Measurements from ENCODE around the gene USP37.

Gene USP37

DNA sequence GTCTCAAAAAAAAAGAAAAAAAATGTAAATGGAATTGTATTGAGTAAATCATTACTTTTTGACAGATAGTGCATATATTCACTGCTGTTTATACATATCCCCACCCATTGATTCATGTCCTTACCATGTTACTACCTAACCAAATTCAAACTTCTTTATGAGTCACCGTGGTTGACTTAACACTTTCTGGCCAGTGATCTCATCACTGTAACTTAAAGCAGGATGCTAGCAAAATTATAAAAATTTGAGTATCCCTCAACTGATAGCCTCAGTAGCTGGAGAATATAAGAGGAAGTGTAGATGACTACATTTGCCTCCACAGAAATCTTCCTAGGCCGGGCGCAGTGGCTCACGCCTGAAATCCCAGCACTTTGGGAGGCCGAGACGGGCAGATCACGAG is 13.9 kb upstream of the USP37 start:
- Histone ChIP-seq H3K9me3 (ENCODE audit: control insufficient read depth, insufficient read depth, low read length) (no peaks in the 10 kb centered on the region), H3K4me1 (ENCODE audit: control insufficient read depth, low read length) (peaks cover 28% of the 10 kb centered on the region), H3K27ac (ENCODE audit: low read depth, low read length) (no peak overlapping the region), H3F3A (ENCODE audit: control insufficient read depth, insufficient read depth) (peaks cover 6% of the 10 kb centered on the region; the same call in 1 of the 2 replicates), H3K27me3 (ENCODE audit: control insufficient read depth, low read length) (no peaks in the 10 kb centered on the region), H3K9me2 (replicated peaks; ENCODE audit: control insufficient read depth, low read length) (no peaks in the 10 kb centered on the region), H3K4me2 (ENCODE audit: low read length) (no peak overlapping the region), H4K20me1 (ENCODE audit: control insufficient read depth, insufficient read depth, low read depth, low read length) (no peaks in the 10 kb centered on the region; the same call in 1 of the 2 replicates), H3K4me3 (ENCODE audit: low read length) (no peak overlapping the region), H3K36me3 (ENCODE audit: control insufficient read depth, low read length) (peaks cover 89% of the 10 kb centered on the region), H3K79me2 (ENCODE audit: control insufficient read depth, low read length) (peaks cover 68% of the 10 kb centered on the region)
- TF ChIP-seq EZH2phosphoT487 (IDR thresholded peaks at IDR 0.05; ENCODE audit: borderline replicate concordance, low read length): no peak
- TF ChIP-seq, protein P1, sequence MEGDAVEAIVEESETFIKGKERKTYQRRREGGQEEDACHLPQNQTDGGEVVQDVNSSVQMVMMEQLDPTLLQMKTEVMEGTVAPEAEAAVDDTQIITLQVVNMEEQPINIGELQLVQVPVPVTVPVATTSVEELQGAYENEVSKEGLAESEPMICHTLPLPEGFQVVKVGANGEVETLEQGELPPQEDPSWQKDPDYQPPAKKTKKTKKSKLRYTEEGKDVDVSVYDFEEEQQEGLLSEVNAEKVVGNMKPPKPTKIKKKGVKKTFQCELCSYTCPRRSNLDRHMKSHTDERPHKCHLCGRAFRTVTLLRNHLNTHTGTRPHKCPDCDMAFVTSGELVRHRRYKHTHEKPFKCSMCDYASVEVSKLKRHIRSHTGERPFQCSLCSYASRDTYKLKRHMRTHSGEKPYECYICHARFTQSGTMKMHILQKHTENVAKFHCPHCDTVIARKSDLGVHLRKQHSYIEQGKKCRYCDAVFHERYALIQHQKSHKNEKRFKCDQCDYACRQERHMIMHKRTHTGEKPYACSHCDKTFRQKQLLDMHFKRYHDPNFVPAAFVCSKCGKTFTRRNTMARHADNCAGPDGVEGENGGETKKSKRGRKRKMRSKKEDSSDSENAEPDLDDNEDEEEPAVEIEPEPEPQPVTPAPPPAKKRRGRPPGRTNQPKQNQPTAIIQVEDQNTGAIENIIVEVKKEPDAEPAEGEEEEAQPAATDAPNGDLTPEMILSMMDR (IDR thresholded peaks at IDR 0.05; ENCODE audit: low read depth, low read length, poor library complexity, severe bottlenecking): no peak

DNA sequence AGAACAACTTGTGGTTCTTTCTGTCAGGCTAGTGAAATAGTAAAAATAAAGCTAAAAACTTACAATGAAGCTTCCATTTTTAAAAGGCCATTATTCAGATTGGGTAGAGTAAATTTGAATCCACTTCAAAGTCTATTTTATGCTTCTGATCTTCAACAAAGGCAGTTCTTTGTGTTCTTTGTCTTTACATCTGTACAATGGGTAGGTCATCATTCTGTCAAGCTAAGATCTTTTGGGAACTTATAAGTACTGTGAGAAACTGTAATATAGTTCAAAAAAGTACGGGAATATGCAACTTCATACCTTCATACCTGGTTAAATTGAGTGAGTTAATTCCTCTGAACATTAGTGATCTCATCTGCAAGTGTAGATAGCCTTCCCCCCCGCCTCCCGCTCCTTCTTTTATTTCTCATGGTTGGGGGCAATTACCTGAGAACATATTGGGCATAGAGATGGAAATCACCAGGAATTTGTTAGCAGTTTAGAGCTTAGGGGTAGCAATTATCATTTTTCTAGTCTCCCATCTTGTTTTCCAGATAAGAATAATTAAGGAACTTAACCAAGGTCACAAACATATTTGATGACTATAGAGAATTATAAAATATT is 10.2 kb upstream of the USP37 start:
- H3K36me3 ChIP-seq (ENCODE audit: control insufficient read depth, low read length): peaks cover 86% of the 10 kb centered on the region
- no peaks in the 10 kb centered on the region for H4K20me1 ChIP-seq (ENCODE audit: control insufficient read depth, insufficient read depth, low read depth, low read length)
- no peaks in the 10 kb centered on the region for H3K4me1 ChIP-seq (ENCODE audit: control insufficient read depth, low read length)
- no peak overlapping the region for H3K27ac ChIP-seq (ENCODE audit: low read depth, low read length)
- no peaks in the 10 kb centered on the region for H3K9me2 ChIP-seq (replicated peaks; ENCODE audit: control insufficient read depth, low read length)
- peaks cover 94% of the 10 kb centered on the region for H3K79me2 ChIP-seq (ENCODE audit: control insufficient read depth, low read length)
- H3K4me3 ChIP-seq (ENCODE audit: low read length): no peak overlapping the region
- H3K9me3 ChIP-seq (ENCODE audit: control insufficient read depth, insufficient read depth, low read length): no peaks in the 10 kb centered on the region
- H3K27me3 ChIP-seq (ENCODE audit: control insufficient read depth, low read length): no peaks in the 10 kb centered on the region
- TF ChIP-seq EZH2phosphoT487 (IDR thresholded peaks at IDR 0.05; ENCODE audit: borderline replicate concordance, low read length): no peak
- TF ChIP-seq, protein P1 (IDR thresholded peaks at IDR 0.05; ENCODE audit: low read depth, low read length, poor library complexity, severe bottlenecking): no peak
- H3K4me2 ChIP-seq (ENCODE audit: low read length): no peak overlapping the region
- H3F3A ChIP-seq (ENCODE audit: control insufficient read depth, insufficient read depth): peaks cover 1% of the 10 kb centered on the region; the same call in 1 of the 2 replicates

DNA sequence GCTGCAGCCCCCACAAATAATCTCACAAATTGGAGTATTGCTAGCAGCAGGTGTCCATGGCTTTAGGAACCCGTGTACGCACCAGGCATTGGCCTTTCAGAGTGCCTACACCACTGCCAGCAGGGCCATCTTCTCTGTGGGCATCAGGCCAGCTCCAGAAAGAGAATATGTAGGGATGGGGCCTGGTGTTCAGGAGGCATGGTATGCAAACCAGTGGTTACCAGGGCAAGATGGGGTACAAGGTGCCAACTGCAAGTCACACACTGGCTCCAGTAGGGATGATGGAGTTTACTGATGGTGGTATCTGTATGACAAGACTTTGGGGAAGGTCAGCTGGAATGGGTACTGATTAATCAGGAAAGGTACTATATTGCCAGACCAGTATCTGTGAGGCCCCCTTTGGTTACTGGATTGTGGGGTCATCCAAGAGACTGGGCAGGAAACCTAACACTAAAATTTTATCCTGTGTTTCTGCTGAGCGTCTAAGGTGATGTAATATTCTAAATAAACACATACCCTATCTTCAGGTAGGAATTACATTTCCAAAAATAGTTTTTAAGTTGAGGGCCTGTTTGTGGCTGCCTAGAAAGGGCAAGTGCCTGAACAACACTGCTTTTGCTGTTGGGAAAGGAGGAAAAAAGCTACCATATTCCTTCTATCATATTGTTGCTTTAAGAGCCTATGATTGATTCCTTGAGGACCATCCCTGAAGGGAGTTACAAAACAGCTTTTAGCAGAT is 9.5 kb upstream of the USP37 start:
- H3K27ac ChIP-seq (ENCODE audit: low read depth, low read length): no peak overlapping the region
- TF ChIP-seq EZH2phosphoT487 (IDR thresholded peaks at IDR 0.05; ENCODE audit: borderline replicate concordance, low read length): no peak
- TF ChIP-seq, protein P1 (IDR thresholded peaks at IDR 0.05; ENCODE audit: low read depth, low read length, poor library complexity, severe bottlenecking): no peak
- H3K36me3 ChIP-seq (ENCODE audit: control insufficient read depth, low read length): peaks cover 86% of the 10 kb centered on the region
- no peaks in the 10 kb centered on the region; the same call in 1 of the 2 replicates for H3F3A ChIP-seq (ENCODE audit: control insufficient read depth, insufficient read depth)
- no peaks in the 10 kb centered on the region for H3K4me1 ChIP-seq (ENCODE audit: control insufficient read depth, low read length)
- peaks cover 94% of the 10 kb centered on the region for H3K79me2 ChIP-seq (ENCODE audit: control insufficient read depth, low read length)
- no peak overlapping the region for H3K4me2 ChIP-seq (ENCODE audit: low read length)
- no peaks in the 10 kb centered on the region for H3K9me3 ChIP-seq (ENCODE audit: control insufficient read depth, insufficient read depth, low read length)
- no peaks in the 10 kb centered on the region for H3K9me2 ChIP-seq (replicated peaks; ENCODE audit: control insufficient read depth, low read length)
- no peaks in the 10 kb centered on the region for H3K27me3 ChIP-seq (ENCODE audit: control insufficient read depth, low read length)
- no peak overlapping the region for H3K4me3 ChIP-seq (ENCODE audit: low read length)
- H4K20me1 ChIP-seq (ENCODE audit: control insufficient read depth, insufficient read depth, low read depth, low read length): no peaks in the 10 kb centered on the region

All from DOHH2 (cell line).